ENCODE results near the gene ELP6.
"Not testable (repeated sequence)": the region's sequence is repeated elsewhere in the genome, so short reads cannot be mapped to it uniquely, and the experiment has no call there.

The ELP6 gene

DNA sequence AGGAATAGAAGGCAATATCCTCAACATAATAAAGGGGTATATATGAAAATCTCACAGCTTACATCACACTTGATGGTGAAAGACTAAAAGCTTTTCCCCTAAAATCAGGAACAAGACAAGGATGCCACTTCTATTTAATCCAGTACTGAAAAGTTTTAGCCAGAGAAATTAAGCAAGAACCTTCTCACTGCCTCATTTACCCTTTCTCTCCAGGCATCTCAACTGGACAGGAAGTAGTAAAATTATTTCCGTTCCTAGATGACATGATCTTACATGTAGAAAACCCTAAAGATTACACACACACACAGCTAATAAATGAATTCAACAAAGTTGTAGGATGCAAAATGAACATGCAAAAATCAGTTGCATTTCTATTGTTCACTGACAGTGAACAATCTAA, 48.9 kb downstream of the ELP6 start:
- H3K27me3 ChIP-seq: no peaks in the 10 kb centered on the region
- no peak overlapping the region for H3K4me3 ChIP-seq
- peaks cover 0 to 30% (median 3%) of the 10 kb centered on the region in 10 experiments; a peak in 8 of 20 replicates for H3K4me1 ChIP-seq
- peaks cover 0 to 80% (median 30%) of the 10 kb centered on the region in 11 experiments; a peak in 12 of 22 replicates for H4K20me1 ChIP-seq
- H3K4me2 ChIP-seq: peak overlapping the region in 3 of 11 experiments; percentile 23 to 52 (median 32); a peak in 4 of 22 replicates
- no peak overlapping the region for H3K27ac ChIP-seq
- peaks cover 13 to 70% (median 59%) of the 10 kb centered on the region in 11 experiments for H3K36me3 ChIP-seq
- H3K9me3 ChIP-seq (replicated peaks in 1 of 11): peaks cover 51 to 66% (median 58%) of the 10 kb centered on the region in 11 experiments
- no peak for TF ChIP-seq Cebpa-rat (IDR thresholded peaks at IDR 0.05)
- no peak overlapping the region for H3K9ac ChIP-seq

DNA sequence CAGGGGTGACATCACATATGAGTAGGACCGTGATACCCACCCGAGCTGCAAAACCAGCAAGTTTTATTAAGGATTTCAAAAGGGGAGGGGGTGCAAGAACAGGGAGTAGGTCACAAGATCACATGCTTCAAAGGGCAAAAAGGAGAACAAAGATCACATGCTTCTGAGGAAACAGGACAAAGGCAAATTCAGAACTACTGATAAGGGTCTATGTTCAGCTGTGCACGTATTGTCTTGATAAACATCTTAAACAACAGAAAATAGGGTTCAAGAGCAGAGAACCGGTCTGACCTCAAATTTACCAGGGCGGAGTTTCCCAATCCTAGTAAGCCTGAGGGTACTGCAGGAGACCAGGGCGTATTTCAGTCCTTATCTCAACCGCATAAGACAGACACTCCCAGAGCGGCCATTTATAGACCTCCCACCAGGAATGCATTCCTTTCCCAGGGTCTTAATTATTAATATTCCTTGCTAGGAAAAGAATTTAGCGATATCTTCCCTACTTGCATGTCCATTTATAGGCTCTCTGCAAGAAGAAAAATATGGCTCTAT, 53.9 kb downstream of the ELP6 start:
- peaks cover 5 to 89% (median 59%) of the 10 kb centered on the region in 11 experiments; a peak in 18 of 22 replicates for H4K20me1 ChIP-seq
- peaks cover 17 to 46% (median 35%) of the 10 kb centered on the region in 11 experiments for H3K36me3 ChIP-seq

DNA sequence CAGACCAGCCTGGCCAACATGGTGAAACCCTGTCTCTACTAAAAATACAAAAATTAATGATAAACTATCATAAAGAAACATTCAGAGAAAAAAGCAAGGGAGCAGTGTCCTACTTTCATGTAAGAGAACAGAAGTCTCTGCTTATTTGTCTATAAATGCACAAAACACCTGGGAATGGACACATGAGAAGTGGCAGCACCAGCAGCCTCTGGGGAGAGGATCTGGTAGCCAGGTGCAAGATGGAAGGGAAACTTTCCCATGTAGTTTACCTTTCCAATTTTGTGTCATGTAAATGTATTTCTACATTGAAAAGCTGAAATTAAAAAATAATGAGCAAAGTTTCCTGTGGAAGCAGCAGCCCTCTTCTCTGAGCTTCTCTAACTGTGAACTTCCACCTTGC, 56.5 kb downstream of the ELP6 start:
- Histone ChIP-seq H3K4me3 (no peak overlapping the region), H3K27me3 (no peaks in the 10 kb centered on the region)

More for the DNA sequence above, 53.9 kb downstream of the ELP6 start:
- H3K27ac ChIP-seq, H3K9ac ChIP-seq, H3K4me2 ChIP-seq, H3K4me3 ChIP-seq, H3K27me3 ChIP-seq: not testable (repeated sequence)
- Histone ChIP-seq H3K9me3 (replicated peaks in 1 of 11) (peaks cover 30 to 41% (median 35%) of the 10 kb centered on the region in 11 experiments), H3K4me1 (peaks cover 5 to 35% (median 15%) of the 10 kb centered on the region in 10 experiments; a peak in 19 of 20 replicates)

DNA sequence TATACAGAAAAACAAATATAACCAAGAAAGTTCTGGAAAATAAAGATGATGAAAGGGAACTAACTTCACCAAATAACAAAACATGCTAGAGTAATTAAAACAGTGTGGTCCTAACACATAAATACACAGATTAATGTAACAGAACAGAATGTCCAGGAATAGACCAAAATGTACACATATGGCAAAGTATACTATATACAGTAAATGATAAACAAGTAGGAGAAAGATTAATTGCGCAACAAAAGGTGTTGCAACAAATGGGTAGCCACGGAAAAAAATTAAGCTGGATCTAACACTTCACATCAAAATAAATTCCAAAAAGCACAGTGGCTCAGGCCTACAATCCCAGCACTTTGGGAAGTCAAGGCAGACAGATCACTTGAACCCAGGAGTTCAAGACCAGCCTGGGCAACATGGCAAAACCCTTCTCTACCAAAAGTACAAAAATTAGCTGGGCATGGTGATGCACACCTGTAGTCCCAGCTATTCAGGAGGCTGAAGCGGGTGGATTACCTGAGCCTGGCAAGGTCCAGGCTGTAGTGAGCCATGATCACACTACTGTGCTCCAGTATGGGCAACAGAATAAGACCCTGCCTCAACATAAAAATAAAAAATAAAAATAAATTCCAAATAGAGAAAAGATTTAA, 57.6 kb downstream of the ELP6 start:
- TF ChIP-seq Cebpa-rat (IDR thresholded peaks at IDR 0.05): peak; percentile 27 to 88 (median 63); a peak in 16 of 22 replicates

More for the DNA sequence above, 56.5 kb downstream of the ELP6 start:
- Histone ChIP-seq H3K9me3 (replicated peaks in 1 of 11) (peaks cover 30 to 44% (median 34%) of the 10 kb centered on the region in 11 experiments), H3K9ac (0 out of 22 replicates have a peak overlapping the region, but pooled peaks of 1 of the 11 experiments have one; percentile 12), H3K4me1 (peaks cover 5 to 28% (median 14%) of the 10 kb centered on the region in 10 experiments; a peak in 19 of 20 replicates), H4K20me1 (peaks cover 5 to 89% (median 66%) of the 10 kb centered on the region in 11 experiments; a peak in 18 of 22 replicates), H3K36me3 (peaks cover 17 to 57% (median 36%) of the 10 kb centered on the region in 11 experiments), H3K27ac (no peak overlapping the region; a peak in 1 of 22 replicates), H3K4me2 (no peak overlapping the region)
- TF ChIP-seq Cebpa-rat (IDR thresholded peaks at IDR 0.05): no peak

DNA sequence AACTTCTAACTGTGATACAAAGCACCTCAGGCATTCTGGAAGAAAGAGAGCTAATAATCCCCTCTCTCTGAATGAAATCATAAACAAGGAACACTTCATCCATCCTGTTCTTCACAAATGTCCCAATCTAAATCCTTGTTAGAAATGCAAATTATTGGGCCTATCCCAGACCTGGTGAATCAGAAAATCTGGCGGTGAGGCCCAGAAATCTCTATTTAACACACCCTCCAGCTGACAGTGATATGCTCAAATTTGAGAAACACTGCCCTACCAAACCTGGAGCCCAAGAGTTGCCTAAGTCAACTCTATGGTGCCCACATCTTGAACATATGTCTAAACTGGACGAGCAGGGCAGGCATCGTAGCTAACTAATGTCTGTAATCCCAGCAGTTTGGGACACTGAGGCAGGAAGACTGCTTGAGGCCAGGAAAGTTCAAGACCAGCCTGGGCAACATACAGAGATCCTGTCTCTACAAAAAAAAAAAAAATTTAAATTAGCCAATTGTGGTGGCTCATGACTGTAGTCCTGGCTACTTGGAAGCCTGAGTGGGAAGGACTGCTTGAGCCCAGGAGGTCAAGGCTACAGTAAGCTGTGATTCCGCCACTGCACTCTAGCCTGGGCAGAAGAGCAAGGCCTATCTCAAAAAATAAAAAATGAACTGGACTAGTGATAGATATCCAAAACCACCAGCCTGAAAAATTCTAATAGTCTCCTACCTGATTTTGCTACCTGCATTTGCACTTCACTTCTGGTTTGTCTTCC, 60.9 kb downstream of the ELP6 start:
- Histone ChIP-seq H3K9ac (no peak overlapping the region), H3K4me1 (peaks cover 5 to 31% (median 14%) of the 10 kb centered on the region in 10 experiments; a peak in 19 of 20 replicates), H3K4me2 (no peak overlapping the region), H3K27ac (no peak overlapping the region), H3K4me3 (no peak overlapping the region), H3K9me3 (replicated peaks in 1 of 11) (peaks cover 0 to 33% (median 23%) of the 10 kb centered on the region in 11 experiments; a peak in 19 of 22 replicates), H4K20me1 (peaks cover 5 to 78% (median 50%) of the 10 kb centered on the region in 11 experiments; a peak in 18 of 22 replicates), H3K27me3 (no peaks in the 10 kb centered on the region), H3K36me3 (peaks cover 0 to 39% (median 14%) of the 10 kb centered on the region in 11 experiments; a peak in 10 of 22 replicates)
- no peak for TF ChIP-seq Cebpa-rat (IDR thresholded peaks at IDR 0.05)

More for the DNA sequence above, 57.6 kb downstream of the ELP6 start:
- H3K9ac ChIP-seq: no peak overlapping the region; a peak in 1 of 22 replicates
- peaks cover 5 to 31% (median 14%) of the 10 kb centered on the region in 10 experiments; a peak in 19 of 20 replicates for H3K4me1 ChIP-seq
- H3K4me3 ChIP-seq: no peak overlapping the region
- peak overlapping the region in 8 of 11 experiments; percentile 42 to 79 (median 60); a peak in 16 of 22 replicates for H3K4me2 ChIP-seq
- H3K9me3 ChIP-seq (replicated peaks in 1 of 11): peaks cover 23 to 34% (median 24%) of the 10 kb centered on the region in 11 experiments
- no peak overlapping the region for H3K27ac ChIP-seq
- no peaks in the 10 kb centered on the region for H3K27me3 ChIP-seq
- peaks cover 10 to 49% (median 26%) of the 10 kb centered on the region in 11 experiments for H3K36me3 ChIP-seq
- peaks cover 5 to 89% (median 56%) of the 10 kb centered on the region in 11 experiments; a peak in 18 of 22 replicates for H4K20me1 ChIP-seq
